Vagina (tissue), 2 donors: ENCODE measurements around the gene OR1D5.

Experiments used
- POLR2A ChIP-seq, 2 donors: fragments of 450-650 bp; IDR thresholded peaks; one replicate each; pipeline ENCODE4 v1.6.1; 2017; ENCODE audit warnings: antibody characterized with exemption in 2 of 2, mild to moderate bottlenecking in 2 of 2, moderate library complexity in 2 of 2
- POLR2AphosphoS5 ChIP-seq, 2 donors: sonication (generic); formaldehyde crosslinking; IDR thresholded peaks; one replicate each; pipeline ENCODE4 v1.9.0; 2017; ENCODE audit warnings: antibody characterized with exemption in 2 of 2, mild to moderate bottlenecking in 2 of 2, low read depth in 1 of 2; ENCODE audit not compliant: insufficient read depth in 1 of 2
- TF ChIP-seq, protein P1 (sequence below), 3 experiments: fragments of 450-650 bp in 2 of 3; fragments of 200-600 bp in 1 of 3; sonication (generic) in 1 of 3; IDR thresholded peaks; one replicate each; pipeline ENCODE4 v1.5.1; 2017 to 2019; ENCODE audit warnings: antibody characterized with exemption in 3 of 3, mild to moderate bottlenecking in 2 of 3, moderate library complexity in 2 of 3

DNA sequence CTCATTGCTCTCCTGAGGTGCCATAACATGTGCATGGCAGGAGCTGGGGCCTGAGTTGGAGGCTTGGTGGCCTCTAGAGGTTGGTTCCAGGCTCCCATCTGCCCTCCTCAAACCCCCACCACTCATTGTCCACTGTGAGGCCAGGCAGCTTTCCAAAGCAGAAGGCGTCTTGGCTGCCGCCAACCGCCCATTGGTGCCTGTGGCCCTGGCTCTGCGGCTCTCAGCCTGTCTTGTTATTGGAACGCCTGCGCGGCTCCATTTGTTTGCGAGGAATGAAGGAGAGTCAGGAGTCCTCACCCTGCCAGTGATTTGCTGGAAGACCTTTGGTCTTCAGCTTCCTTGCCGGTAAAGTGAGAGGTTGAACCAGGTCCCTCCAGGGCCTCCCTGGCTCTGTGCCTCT is 43.6 kb downstream of the OR1D5 start:
- TF ChIP-seq, protein P1, sequence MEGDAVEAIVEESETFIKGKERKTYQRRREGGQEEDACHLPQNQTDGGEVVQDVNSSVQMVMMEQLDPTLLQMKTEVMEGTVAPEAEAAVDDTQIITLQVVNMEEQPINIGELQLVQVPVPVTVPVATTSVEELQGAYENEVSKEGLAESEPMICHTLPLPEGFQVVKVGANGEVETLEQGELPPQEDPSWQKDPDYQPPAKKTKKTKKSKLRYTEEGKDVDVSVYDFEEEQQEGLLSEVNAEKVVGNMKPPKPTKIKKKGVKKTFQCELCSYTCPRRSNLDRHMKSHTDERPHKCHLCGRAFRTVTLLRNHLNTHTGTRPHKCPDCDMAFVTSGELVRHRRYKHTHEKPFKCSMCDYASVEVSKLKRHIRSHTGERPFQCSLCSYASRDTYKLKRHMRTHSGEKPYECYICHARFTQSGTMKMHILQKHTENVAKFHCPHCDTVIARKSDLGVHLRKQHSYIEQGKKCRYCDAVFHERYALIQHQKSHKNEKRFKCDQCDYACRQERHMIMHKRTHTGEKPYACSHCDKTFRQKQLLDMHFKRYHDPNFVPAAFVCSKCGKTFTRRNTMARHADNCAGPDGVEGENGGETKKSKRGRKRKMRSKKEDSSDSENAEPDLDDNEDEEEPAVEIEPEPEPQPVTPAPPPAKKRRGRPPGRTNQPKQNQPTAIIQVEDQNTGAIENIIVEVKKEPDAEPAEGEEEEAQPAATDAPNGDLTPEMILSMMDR (IDR thresholded peaks at IDR 0.05): no peak
- no peak for TF ChIP-seq POLR2A (IDR thresholded peaks at IDR 0.05)
- no peak for TF ChIP-seq POLR2AphosphoS5 (IDR thresholded peaks at IDR 0.05; ENCODE audit: insufficient read depth in 1 of 2, low read depth in 1 of 2)
